Activated T-helper 1 cell treated with anti-CD3 and anti-CD28 coated beads, Interleukin-2, amount 50 U/mL, for 16 hours (primary cell): ENCODE data around the gene SGCD.
"Not testable (repeated sequence)": the region's sequence is repeated elsewhere in the genome, so short reads cannot be mapped to it uniquely, and the experiment has no call there.

Experiments
- DNase-seq, 2 donors: peaks; one replicate each; pipeline ENCODE4 v3.0.0-alpha.2; 2020; ENCODE audit warnings: low read depth in 1 of 2, low spot score in 1 of 2

Gene SGCD

GRCh38 chr5:156621719-156622118 lies 294.8 kb downstream of the SGCD start:
- no peak for DNase-seq

- no peak for DNase-seq
Observed at GRCh38 chr5:156623381-156624040, 296.5 kb downstream of the SGCD start.

GRCh38 chr5:156624686-156625085 lies 297.7 kb downstream of the SGCD start:
- DNase-seq = no peak

- DNase-seq = no peak
Observed at GRCh38 chr5:156628421-156628820, 301.5 kb downstream of the SGCD start.

- no peak for DNase-seq
Observed at GRCh38 chr5:156631005-156631404, 304.0 kb downstream of the SGCD start.

- DNase-seq = no peak
Observed at GRCh38 chr5:156634301-156634700, 307.3 kb downstream of the SGCD start.

GRCh38 chr5:156640691-156641241 lies 313.8 kb downstream of the SGCD start:
- DNase-seq = no peak

- no peak for DNase-seq
Observed at GRCh38 chr5:156641686-156642085, 314.7 kb downstream of the SGCD start.

- DNase-seq = no peak
Observed at GRCh38 chr5:156647034-156647451, 320.1 kb downstream of the SGCD start.

- DNase-seq = no peak
Observed at GRCh38 chr5:156654444-156654843, 327.5 kb downstream of the SGCD start.

GRCh38 chr5:156655732-156656131 lies 328.8 kb downstream of the SGCD start:
- DNase-seq = no peak

- not testable (repeated sequence) for DNase-seq
Observed at GRCh38 chr5:156664832-156665231, 337.9 kb downstream of the SGCD start.

- not testable (repeated sequence) for DNase-seq
Observed at GRCh38 chr5:156666686-156667085, 339.7 kb downstream of the SGCD start.

GRCh38 chr5:156667616-156668015 lies 340.7 kb downstream of the SGCD start:
- no peak for DNase-seq

- no peak for DNase-seq
Observed at GRCh38 chr5:156669416-156669815, 342.5 kb downstream of the SGCD start.

- DNase-seq = no peak
Observed at GRCh38 chr5:156670615-156671014, 343.7 kb downstream of the SGCD start.

GRCh38 chr5:156675395-156675794 lies 348.4 kb downstream of the SGCD start:
- no peak for DNase-seq

- DNase-seq = no peak
Observed at GRCh38 chr5:156677963-156678362, 351.0 kb downstream of the SGCD start.

GRCh38 chr5:156678484-156678883 lies 351.5 kb downstream of the SGCD start:
- no peak for DNase-seq

- no peak for DNase-seq
Observed at GRCh38 chr5:156680831-156681230, 353.9 kb downstream of the SGCD start.

- no peak for DNase-seq
Observed at GRCh38 chr5:156681265-156681664, 354.3 kb downstream of the SGCD start.

- DNase-seq = no peak
Observed at GRCh38 chr5:156682971-156683370, 356.0 kb downstream of the SGCD start.

- DNase-seq = no peak
Observed at GRCh38 chr5:156683509-156683908, 356.5 kb downstream of the SGCD start.
